Caco-2 (cell line): ENCODE measurements around the gene C11orf86. TPM values are rescaled to one million over a fixed set of nuclear protein-coding genes. Genes with fewer than 3 reads are reported as not detected.

ENCODE experiments used
- BruUV-seq: library from RNA; stranded (reverse); fragments of 400-500 nt; replicated peaks from 2 replicates; lab custom pipeline; 2021; lab: Mats Ljungman, UMichigan
- CTCF ChIA-PET: fragments of 300-600 bp; sonication (Branson Sonifier 250); formaldehyde crosslinking; loops from one replicate; lab custom pipeline; 2022; ENCODE audit warnings: antibody characterized with exemption; lab: Charles Lee
- POLR2A ChIA-PET: fragments of 300-600 bp; sonication (Branson Sonifier 250); formaldehyde crosslinking; loops from one replicate; lab custom pipeline; 2022; ENCODE audit warnings: antibody characterized with exemption; lab: Charles Lee
- DNase-seq, 2 experiments: peaks; one replicate each; pipeline versions ENCODE4 v3.0.0 to v3.0.0-alpha.2; 2020 to 2022
- H3K27me3 ChIP-seq: replicated peaks from 2 replicates; pipeline ENCODE4 v1.6.0; 2011; ENCODE audit warnings: low read length; ENCODE audit not compliant: control insufficient read depth, insufficient read depth
- H3K36me3 ChIP-seq: 2 replicates; pipeline ENCODE4 v1.5.1; 2011; ENCODE audit warnings: low read length; ENCODE audit not compliant: control insufficient read depth, insufficient read depth
- H3K4me1 ChIP-seq: fragments of 250-450 bp; sonication (Bioruptor Pico); 2 replicates; pipeline ENCODE4 v1.5.1; 2020; ENCODE audit warnings: mild to moderate bottlenecking
- H3K4me3 ChIP-seq: 2 replicates; pipeline ENCODE4 v1.5.1; 2011; ENCODE audit warnings: low read depth, mild to moderate bottlenecking, control low read depth, low read length
- H3K9me3 ChIP-seq: fragments of 250-450 bp; sonication (Bioruptor Pico); 2 replicates; pipeline ENCODE4 v1.5.1; 2020; ENCODE audit warnings: mild to moderate bottlenecking, moderate library complexity
- H3K27ac Mint-ChIP-seq: one replicate; pipeline ENCODE4 v1.8.0; 2022; ENCODE audit warnings: mixed read lengths; ENCODE audit not compliant: unreplicated experiment
- H3K27me3 Mint-ChIP-seq: one replicate; pipeline ENCODE4 v1.8.0; 2022; ENCODE audit warnings: mixed read lengths; ENCODE audit not compliant: insufficient read depth, unreplicated experiment
- H3K36me3 Mint-ChIP-seq: one replicate; pipeline ENCODE4 v1.8.0; 2022; ENCODE audit warnings: mild to moderate bottlenecking, mixed read lengths; ENCODE audit not compliant: insufficient read depth, unreplicated experiment
- H3K4me1 Mint-ChIP-seq: one replicate; pipeline ENCODE4 v1.8.0; 2022; ENCODE audit warnings: low read depth, mixed read lengths; ENCODE audit not compliant: unreplicated experiment
- H3K4me3 Mint-ChIP-seq: one replicate; pipeline ENCODE4 v1.8.0; 2022; ENCODE audit warnings: mild to moderate bottlenecking, moderate library complexity, mixed read lengths; ENCODE audit not compliant: unreplicated experiment
- H3K9me3 Mint-ChIP-seq: one replicate; pipeline ENCODE4 v1.8.0; 2022; ENCODE audit warnings: mixed read lengths; ENCODE audit not compliant: unreplicated experiment
- intact Hi-C: fragments of 100-400 bp; cut with micrococcal nuclease; formaldehyde crosslinking; loops from one replicate; pipeline ENCODE4 v1.10.0; 2022; ENCODE audit not compliant: unreplicated experiment
- total RNA-seq: library from RNA; stranded (reverse); gene quantifications from 2 replicates; pipeline ENCODE4 v1.2.3, GENCODE V29; 2022
- TF ChIP-seq, protein P1 (sequence below), 2 experiments: fragments of 200-600 bp in 1 of 2; IDR thresholded peaks; 1 replicate in 1 of 2; 2 replicates in 1 of 2; pipeline versions ENCODE4 v1.5.1 to v1.8.0; 2011 to 2022; ENCODE audit warnings: antibody characterized with exemption in 1 of 2, control low read depth in 1 of 2, inconsistent platforms in 1 of 2, low read depth in 1 of 2, low read length in 1 of 2, mild to moderate bottlenecking in 1 of 2, moderate library complexity in 1 of 2; ENCODE audit not compliant: insufficient read depth in 1 of 2, severe bottlenecking in 1 of 2, unreplicated experiment in 1 of 2

Gene C11orf86
- total RNA-seq, 1 experiment from 2014 or later, result not detected

DNA sequence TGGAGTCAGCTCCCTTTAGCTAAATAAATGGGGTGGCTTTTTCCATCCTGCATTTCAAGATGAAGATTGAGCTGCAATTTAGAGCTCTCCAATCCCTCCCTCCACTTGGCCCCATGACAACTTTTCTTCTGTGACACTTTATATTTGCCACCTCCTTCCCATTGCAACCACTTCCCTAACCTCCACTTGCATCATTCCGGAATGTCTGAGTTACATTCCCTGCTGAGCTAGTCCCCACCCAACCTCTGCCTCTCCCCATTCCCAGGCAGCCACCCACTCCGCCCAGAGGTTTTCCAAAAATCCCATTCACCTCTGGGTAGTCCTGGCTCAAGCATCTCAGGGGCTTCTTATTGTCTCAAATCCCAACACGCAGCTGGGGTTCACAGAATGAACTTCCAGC is 41.6 kb upstream of the C11orf86 start:
- DNase-seq, result no peak
- no TSS peak for BruUV-seq
- no peaks in the 10 kb centered on the region for H3K27me3 Mint-ChIP-seq

DNA sequence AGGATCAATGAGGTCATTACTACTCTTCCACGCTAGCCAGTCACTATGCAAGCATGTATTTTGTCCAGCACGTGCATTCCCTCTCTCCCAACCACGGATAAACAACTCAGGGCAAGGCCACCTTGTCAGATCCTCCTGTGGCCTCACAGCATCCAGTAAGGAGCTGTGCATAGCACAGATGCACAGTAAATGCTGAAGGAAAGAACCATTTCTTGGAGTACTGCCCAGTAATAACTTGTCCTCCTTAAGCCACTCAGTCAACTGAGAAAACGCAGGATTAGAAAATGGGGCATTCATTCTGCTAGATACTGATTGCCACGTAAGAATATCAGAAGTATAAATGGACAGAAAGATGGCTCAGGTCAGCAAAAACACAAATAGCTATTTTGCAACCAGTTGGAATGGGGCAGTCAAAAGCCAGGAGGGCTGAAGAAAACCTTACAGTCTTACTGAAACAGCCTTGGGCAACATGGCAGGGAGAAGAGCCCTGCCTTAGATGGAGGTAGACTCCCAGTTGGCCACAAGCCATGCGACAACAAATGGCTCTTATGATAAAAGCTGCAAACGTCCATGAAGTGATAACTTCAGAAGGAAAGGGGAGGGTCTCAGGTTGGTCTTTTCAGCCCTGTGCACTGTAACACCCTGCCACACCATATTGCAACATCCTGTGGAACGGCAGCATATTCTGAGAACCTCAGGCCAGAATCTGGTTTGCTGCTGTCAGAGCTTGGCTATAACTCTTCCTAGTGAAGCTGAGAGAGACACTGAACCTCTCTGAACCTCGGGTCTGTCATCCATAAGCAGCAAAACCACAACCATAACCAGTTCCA is 39.9 kb upstream of the C11orf86 start:
- Histone ChIP-seq H3K4me1 (peaks cover 21% of the 10 kb centered on the region), H3K4me3 (no peak overlapping the region), H3K9me3 (no peaks in the 10 kb centered on the region), H3K36me3 (no peaks in the 10 kb centered on the region), H3K27me3 (no peaks in the 10 kb centered on the region)
- ChIA-PET POLR2A (interaction anchor here (0.6 kb wide), 1 partner anchor 147 kb away, joined by 3 read pairs; no protein-coding TSS in a partner anchor), CTCF (interaction anchor here (0.5 to 0.8 kb wide), 2 partner anchors 12 to 92 kb away, joined by 3 read pairs; partner anchors contain the start of gene RCE1)
- H3K9me3 Mint-ChIP-seq, result no peaks in the 10 kb centered on the region
- no peaks in the 10 kb centered on the region for H3K36me3 Mint-ChIP-seq
- TF ChIP-seq, protein P1, sequence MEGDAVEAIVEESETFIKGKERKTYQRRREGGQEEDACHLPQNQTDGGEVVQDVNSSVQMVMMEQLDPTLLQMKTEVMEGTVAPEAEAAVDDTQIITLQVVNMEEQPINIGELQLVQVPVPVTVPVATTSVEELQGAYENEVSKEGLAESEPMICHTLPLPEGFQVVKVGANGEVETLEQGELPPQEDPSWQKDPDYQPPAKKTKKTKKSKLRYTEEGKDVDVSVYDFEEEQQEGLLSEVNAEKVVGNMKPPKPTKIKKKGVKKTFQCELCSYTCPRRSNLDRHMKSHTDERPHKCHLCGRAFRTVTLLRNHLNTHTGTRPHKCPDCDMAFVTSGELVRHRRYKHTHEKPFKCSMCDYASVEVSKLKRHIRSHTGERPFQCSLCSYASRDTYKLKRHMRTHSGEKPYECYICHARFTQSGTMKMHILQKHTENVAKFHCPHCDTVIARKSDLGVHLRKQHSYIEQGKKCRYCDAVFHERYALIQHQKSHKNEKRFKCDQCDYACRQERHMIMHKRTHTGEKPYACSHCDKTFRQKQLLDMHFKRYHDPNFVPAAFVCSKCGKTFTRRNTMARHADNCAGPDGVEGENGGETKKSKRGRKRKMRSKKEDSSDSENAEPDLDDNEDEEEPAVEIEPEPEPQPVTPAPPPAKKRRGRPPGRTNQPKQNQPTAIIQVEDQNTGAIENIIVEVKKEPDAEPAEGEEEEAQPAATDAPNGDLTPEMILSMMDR (IDR thresholded peaks at IDR 0.05; ENCODE audit: insufficient read depth in 1 of 2, low read depth in 1 of 2, low read length in 1 of 2, severe bottlenecking in 1 of 2, unreplicated experiment in 1 of 2), result no peak
- no TSS peak for BruUV-seq
- no peak overlapping the region for H3K4me3 Mint-ChIP-seq
- intact Hi-C loops, result no loop called here
- H3K4me1 Mint-ChIP-seq, result peaks cover 25% of the 10 kb centered on the region
- no peak for DNase-seq
- H3K27me3 Mint-ChIP-seq, result no peaks in the 10 kb centered on the region
- no peak overlapping the region for H3K27ac Mint-ChIP-seq

More for the DNA sequence above, 41.6 kb upstream of the C11orf86 start:
- Mint-ChIP-seq H3K4me1 (peaks cover 25% of the 10 kb centered on the region), H3K36me3 (no peaks in the 10 kb centered on the region), H3K27ac (no peak overlapping the region), H3K4me3 (no peak overlapping the region), H3K9me3 (no peaks in the 10 kb centered on the region)
- TF ChIP-seq, protein P1 (IDR thresholded peaks at IDR 0.05; ENCODE audit: insufficient read depth in 1 of 2, low read depth in 1 of 2, low read length in 1 of 2, severe bottlenecking in 1 of 2, unreplicated experiment in 1 of 2), result no peak
- ChIA-PET CTCF (interaction anchor here (0.5 kb wide), 1 partner anchor 10 kb away, joined by 3 read pairs; no protein-coding TSS in a partner anchor), POLR2A (no interaction called here)
- H3K9me3 ChIP-seq, result no peaks in the 10 kb centered on the region
- peaks cover 21% of the 10 kb centered on the region for H3K4me1 ChIP-seq
- no peaks in the 10 kb centered on the region for H3K27me3 ChIP-seq
- intact Hi-C loops, result no loop called here
- H3K36me3 ChIP-seq, result no peaks in the 10 kb centered on the region
- H3K4me3 ChIP-seq, result no peak overlapping the region

DNA sequence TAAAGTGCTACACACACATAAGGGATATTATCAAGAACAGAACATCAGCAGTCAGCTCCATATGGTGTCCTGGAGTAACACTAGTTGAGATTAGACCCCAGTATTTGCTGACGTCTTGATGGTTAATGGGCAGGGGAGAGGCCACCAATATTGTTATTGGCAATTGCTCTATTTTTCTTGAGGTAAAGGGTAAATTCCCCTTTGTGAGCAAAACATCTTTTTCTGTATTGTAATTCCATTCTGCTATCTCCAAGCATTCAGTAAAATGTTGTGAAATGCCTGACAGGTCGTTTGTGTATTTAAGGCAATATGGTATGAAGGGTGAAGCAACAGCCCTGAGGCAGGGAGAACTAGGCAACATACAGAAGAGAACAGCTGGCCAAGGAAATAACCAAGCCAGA is 38.8 kb upstream of the C11orf86 start:
- POLR2A ChIA-PET, result interaction anchor here (0.6 kb wide), 2 partner anchors 97 to 146 kb away, joined by 3 to 4 read pairs; no protein-coding TSS in a partner anchor
- Mint-ChIP-seq H3K36me3 (no peaks in the 10 kb centered on the region), H3K9me3 (no peaks in the 10 kb centered on the region), H3K27me3 (no peaks in the 10 kb centered on the region), H3K4me1 (peaks cover 25% of the 10 kb centered on the region), H3K27ac (no peak overlapping the region), H3K4me3 (no peak overlapping the region)
- Histone ChIP-seq H3K4me3 (no peak overlapping the region), H3K4me1 (peaks cover 21% of the 10 kb centered on the region), H3K36me3 (no peaks in the 10 kb centered on the region), H3K27me3 (no peaks in the 10 kb centered on the region), H3K9me3 (no peaks in the 10 kb centered on the region)
- TF ChIP-seq, protein P1 (IDR thresholded peaks at IDR 0.05; ENCODE audit: insufficient read depth in 1 of 2, low read depth in 1 of 2, low read length in 1 of 2, severe bottlenecking in 1 of 2, unreplicated experiment in 1 of 2), result no peak
- CTCF ChIA-PET, result interaction anchor here (0.6 kb wide), 1 partner anchor 152 kb away, joined by 3 read pairs; no protein-coding TSS in a partner anchor
- no TSS peak for BruUV-seq
- DNase-seq, result peak in 1 of 2 experiments; percentile 65
- intact Hi-C loops, result no loop called here
